GM23248 (cell line): Measurements from ENCODE around the gene FAM163A.

Experiments used
- EZH2 ChIP-seq: fragments of 200-600 bp; sonication (generic); IDR thresholded peaks from 2 replicates; pipeline ENCODE4 v1.6.1; 2018; ENCODE audit warnings: antibody characterized with exemption, mild to moderate bottlenecking; ENCODE audit not compliant: insufficient read depth, poor library complexity, severe bottlenecking
- EZH2phosphoT487 ChIP-seq: fragments of 200-600 bp; sonication (generic); IDR thresholded peaks from 2 replicates; pipeline ENCODE4 v1.6.1; 2018; ENCODE audit warnings: antibody characterized with exemption, moderate library complexity, mild to moderate bottlenecking, low read depth; ENCODE audit not compliant: insufficient read depth

- TF ChIP-seq EZH2 (no peak), EZH2phosphoT487 (no peak)
Observed at GRCh38 chr1:179770887-179771502, 27.9 kb downstream of the FAM163A start.
